ENCODE results near the gene HPSE. TPM values are rescaled to one million over a fixed set of nuclear protein-coding genes. Genes with fewer than 3 reads are reported as not detected.
A peak's percentile ranks its signal among the peaks of the same experiment; 100 is the strongest.

HPSE gene
- polyA plus RNA-seq, 1 donor from 2014 or later, result 0.16 TPM

- Histone ChIP-seq H3K36me3 (ENCODE audit: insufficient read depth, low read length) (no peaks in the 10 kb centered on the region), H3K4me3 (ENCODE audit: low read length) (peak overlapping the region; percentile 96), H3K4me2 (ENCODE audit: low read length) (peak overlapping the region; percentile 53), H3K27me3 (ENCODE audit: insufficient read depth, low read depth, low read length) (no peaks in the 10 kb centered on the region), H3F3A (ENCODE audit: insufficient read depth, low read length, poor library complexity, severe bottlenecking) (peaks cover 3% of the 10 kb centered on the region), H3K9me2 (ENCODE audit: insufficient read depth, low read length) (no peaks in the 10 kb centered on the region), H3K9ac (ENCODE audit: low read length) (peak overlapping the region; percentile 79), H3K9me3 (ENCODE audit: low read length) (no peaks in the 10 kb centered on the region), H3K79me2 (replicated peaks; ENCODE audit: insufficient read depth, low read length) (no peaks in the 10 kb centered on the region), H2AFZ (ENCODE audit: low read depth, low read length) (peak overlapping the region; percentile 77), H4K20me1 (ENCODE audit: insufficient read depth) (no peaks in the 10 kb centered on the region), H3K27ac (ENCODE audit: low read length) (peak overlapping the region; percentile 53)
- TF ChIP-seq, protein P1, sequence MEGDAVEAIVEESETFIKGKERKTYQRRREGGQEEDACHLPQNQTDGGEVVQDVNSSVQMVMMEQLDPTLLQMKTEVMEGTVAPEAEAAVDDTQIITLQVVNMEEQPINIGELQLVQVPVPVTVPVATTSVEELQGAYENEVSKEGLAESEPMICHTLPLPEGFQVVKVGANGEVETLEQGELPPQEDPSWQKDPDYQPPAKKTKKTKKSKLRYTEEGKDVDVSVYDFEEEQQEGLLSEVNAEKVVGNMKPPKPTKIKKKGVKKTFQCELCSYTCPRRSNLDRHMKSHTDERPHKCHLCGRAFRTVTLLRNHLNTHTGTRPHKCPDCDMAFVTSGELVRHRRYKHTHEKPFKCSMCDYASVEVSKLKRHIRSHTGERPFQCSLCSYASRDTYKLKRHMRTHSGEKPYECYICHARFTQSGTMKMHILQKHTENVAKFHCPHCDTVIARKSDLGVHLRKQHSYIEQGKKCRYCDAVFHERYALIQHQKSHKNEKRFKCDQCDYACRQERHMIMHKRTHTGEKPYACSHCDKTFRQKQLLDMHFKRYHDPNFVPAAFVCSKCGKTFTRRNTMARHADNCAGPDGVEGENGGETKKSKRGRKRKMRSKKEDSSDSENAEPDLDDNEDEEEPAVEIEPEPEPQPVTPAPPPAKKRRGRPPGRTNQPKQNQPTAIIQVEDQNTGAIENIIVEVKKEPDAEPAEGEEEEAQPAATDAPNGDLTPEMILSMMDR (IDR thresholded peaks at IDR 0.05; ENCODE audit: poor library complexity, severe bottlenecking), result no peak
Measured at GRCh38 chr4:83285055-83285407, 49.6 kb downstream of the HPSE start.

DNA sequence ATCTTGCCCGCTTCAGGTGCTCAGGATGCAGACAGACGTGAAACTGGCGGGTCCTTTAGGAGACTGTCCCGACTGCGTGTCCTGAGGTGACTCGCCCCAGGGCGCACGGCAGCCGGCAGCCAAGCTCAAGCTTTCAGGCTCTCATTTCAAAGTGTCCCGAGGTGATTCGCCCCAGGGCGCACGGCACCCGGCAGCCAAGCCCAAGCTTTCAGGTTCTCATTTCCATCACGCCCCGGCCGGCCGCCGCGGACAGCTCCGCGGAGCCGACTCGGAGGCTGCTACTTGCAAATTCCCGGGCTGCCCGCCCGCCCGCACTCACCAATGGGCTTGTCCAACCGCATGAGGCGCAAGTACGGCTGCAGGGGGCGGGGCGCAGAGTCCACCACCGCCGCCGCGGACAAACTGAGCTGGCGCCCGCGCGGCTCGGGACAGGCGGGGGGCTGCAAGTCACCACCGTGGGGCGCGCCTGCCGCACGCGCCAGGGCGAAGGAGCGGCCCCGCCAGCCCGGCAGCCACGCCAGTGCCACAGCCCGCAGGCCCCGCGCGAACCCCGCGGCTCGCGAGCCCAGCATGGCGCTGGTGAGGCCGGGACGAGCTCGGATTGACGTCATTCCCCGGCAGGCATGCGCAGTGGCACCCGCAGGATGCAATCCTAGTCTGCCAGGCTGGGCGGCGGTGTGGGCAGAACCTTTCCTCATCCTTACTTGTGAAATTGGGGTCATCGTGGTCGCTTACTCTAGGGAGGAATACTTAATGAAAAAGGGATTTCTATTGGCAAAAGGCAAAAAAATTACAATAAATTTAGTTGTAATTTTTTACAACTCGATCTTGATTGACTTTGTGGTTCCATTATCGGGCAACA is 50.2 kb downstream of the HPSE start, which contains the start of gene COQ2:
COQ2 (minus strand) TSS at position 606 of the 862 bp plus-strand sequence; CDS start at position 572, 34 bp downstream.
- H3K4me3 ChIP-seq (ENCODE audit: low read length), result peak within 1 kb of the TSS; percentile 96
- no peaks in the 10 kb centered on the region for H3K79me2 ChIP-seq (replicated peaks; ENCODE audit: insufficient read depth, low read length)
- H3K36me3 ChIP-seq (ENCODE audit: insufficient read depth, low read length), result no peaks in the 10 kb centered on the region
- no peaks in the 10 kb centered on the region for H4K20me1 ChIP-seq (ENCODE audit: insufficient read depth)
- H3K27ac ChIP-seq (ENCODE audit: low read length), result peak within 1 kb of the TSS; percentile 53
- H3K9me3 ChIP-seq (ENCODE audit: low read length), result no peaks in the 10 kb centered on the region
- no peaks in the 10 kb centered on the region for H3K27me3 ChIP-seq (ENCODE audit: insufficient read depth, low read depth, low read length)
- H2AFZ ChIP-seq (ENCODE audit: low read depth, low read length), result peak within 1 kb of the TSS; percentile 77
- H3K4me2 ChIP-seq (ENCODE audit: low read length), result peak within 1 kb of the TSS; percentile 84
- TF ChIP-seq RAD21 (conservative IDR thresholded peaks at IDR 0.05) (peak; percentile 19), SMC3 (conservative IDR thresholded peaks at IDR 0.05; ENCODE audit: poor library complexity) (peak; percentile 55), REST (IDR thresholded peaks at IDR 0.05; ENCODE audit: borderline replicate concordance) (peak; percentile 46), EZH2 (IDR thresholded peaks at IDR 0.05; ENCODE audit: borderline replicate concordance, insufficient read depth, low read length, poor library complexity, severe bottlenecking) (no peak), EP300 (conservative IDR thresholded peaks at IDR 0.05; ENCODE audit: poor library complexity, severe bottlenecking) (peak; percentile 74), MXI1 (conservative IDR thresholded peaks at IDR 0.05; ENCODE audit: poor library complexity, severe bottlenecking) (peak; percentile 93), POLR2AphosphoS5 (IDR thresholded peaks at IDR 0.05) (peak; percentile 83), TAF1 (IDR thresholded peaks at IDR 0.05; ENCODE audit: low read depth) (no peak)
- TF ChIP-seq, protein P1 (IDR thresholded peaks at IDR 0.05; ENCODE audit: poor library complexity, severe bottlenecking), result peak; percentile 72
- peaks cover 3% of the 10 kb centered on the region for H3F3A ChIP-seq (ENCODE audit: insufficient read depth, low read length, poor library complexity, severe bottlenecking)
- H3K9me2 ChIP-seq (ENCODE audit: insufficient read depth, low read length), result no peaks in the 10 kb centered on the region
- peak within 1 kb of the TSS; percentile 79 for H3K9ac ChIP-seq (ENCODE audit: low read length)
